AG10803 (cell line): ENCODE data around the gene TPM1.

Experiments
- DNase-seq: peaks from one replicate; pipeline ENCODE4 v3.0.0; 2010; ENCODE audit warnings: low read depth
- H3K4me3 ChIP-seq: 2 replicates; pipeline ENCODE4 v1.5.1; 2011; ENCODE audit warnings: mild to moderate bottlenecking, low read length, control low read depth
- TF ChIP-seq, protein P1 (sequence below): conservative IDR thresholded peaks from 2 replicates; pipeline ENCODE4 v1.5.1; 2011; ENCODE audit warnings: mild to moderate bottlenecking, low read length, control low read depth, inconsistent platforms

Gene TPM1

DNA sequence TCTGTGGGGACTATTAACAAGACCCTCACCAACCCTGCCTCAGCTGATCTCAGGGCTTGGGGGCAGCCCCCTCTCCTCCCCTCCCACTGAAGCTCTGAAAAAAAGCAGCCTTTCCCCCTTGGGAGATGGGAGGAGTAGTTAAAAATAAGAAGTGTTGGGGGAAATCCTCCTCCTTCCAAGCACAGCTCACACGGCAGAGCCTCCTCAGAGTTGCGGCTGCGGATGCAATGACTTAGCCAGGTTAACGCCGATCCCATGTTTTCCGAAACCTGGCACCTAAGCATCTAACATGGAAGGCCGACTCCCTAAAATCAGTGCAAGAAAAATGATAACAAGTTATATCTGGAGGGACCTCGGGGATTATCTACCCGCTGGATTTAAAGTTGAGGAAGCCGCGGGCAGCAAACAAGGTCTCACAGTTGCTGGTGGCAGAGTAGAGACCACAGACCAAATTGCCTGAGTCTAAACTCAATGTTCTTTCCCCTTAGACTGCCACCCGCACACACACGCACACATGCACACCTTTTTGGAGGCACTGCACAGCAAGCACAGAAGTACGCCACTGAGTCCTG lies 1.1 kb upstream of the TPM1 start:
- no peak for DNase-seq
- peak overlapping the region; percentile 58 for H3K4me3 ChIP-seq
- TF ChIP-seq, protein P1, sequence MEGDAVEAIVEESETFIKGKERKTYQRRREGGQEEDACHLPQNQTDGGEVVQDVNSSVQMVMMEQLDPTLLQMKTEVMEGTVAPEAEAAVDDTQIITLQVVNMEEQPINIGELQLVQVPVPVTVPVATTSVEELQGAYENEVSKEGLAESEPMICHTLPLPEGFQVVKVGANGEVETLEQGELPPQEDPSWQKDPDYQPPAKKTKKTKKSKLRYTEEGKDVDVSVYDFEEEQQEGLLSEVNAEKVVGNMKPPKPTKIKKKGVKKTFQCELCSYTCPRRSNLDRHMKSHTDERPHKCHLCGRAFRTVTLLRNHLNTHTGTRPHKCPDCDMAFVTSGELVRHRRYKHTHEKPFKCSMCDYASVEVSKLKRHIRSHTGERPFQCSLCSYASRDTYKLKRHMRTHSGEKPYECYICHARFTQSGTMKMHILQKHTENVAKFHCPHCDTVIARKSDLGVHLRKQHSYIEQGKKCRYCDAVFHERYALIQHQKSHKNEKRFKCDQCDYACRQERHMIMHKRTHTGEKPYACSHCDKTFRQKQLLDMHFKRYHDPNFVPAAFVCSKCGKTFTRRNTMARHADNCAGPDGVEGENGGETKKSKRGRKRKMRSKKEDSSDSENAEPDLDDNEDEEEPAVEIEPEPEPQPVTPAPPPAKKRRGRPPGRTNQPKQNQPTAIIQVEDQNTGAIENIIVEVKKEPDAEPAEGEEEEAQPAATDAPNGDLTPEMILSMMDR: no peak

DNA sequence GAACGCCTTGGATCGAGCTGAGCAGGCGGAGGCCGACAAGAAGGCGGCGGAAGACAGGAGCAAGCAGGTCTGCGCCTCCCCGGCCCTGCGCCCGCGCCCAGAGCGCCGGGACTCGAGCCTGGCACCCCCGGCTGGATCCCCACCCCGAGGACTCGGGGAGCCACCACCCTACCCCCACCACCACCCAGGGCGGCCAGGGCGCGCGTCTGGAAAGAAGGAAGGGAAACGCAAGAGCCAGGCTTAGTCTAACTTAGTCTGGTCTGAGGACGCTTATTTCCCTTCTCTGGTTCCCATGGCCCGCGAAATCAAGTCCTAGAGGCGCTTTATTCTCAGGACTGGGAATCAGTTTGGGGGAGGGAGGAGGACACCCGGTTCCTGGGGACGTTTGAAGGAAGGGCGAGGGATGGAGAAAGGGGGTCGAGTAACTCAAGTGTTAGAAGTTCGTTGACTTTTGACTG lies 359 bp downstream of the TPM1 start:
- peak overlapping the region; percentile 99 for H3K4me3 ChIP-seq
- TF ChIP-seq, protein P1: no peak
- no peak for DNase-seq

DNA sequence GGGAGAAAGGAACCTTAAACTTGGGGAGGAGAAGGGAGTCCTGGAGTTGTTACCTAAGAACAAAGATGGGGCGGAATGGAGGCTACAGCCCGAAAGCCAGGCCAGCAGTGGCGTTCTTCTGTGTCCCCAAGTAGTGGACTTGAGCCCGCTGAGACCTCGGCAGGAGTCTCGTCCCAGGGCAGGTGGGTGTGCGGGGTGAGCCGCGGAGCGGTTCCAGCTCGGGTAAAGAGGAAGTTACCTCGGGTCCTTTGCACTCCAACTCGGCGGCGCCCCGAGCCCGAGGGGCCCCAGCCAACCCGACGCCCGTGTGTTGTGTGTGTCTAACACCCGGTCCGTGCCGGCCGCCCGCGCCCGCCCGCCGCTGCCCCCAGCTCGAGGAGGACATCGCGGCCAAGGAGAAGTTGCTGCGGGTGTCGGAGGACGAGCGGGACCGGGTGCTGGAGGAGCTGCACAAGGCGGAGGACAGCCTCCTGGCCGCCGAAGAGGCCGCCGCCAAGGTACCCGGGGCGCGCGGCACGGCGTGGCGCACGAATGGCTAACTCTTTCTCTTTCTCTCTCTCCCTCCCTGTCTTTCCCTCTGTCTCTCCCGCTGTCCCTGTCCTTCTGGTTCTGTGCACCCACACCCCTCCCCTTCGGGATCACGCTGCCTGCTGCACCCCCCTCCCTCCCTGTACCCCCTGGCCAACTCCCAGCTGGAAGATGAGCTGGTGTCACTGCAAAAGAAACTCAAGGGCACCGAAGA lies 959 bp downstream of the TPM1 start:
- DNase-seq: no peak
- TF ChIP-seq, protein P1: no peak
- H3K4me3 ChIP-seq: peak overlapping the region; percentile 99

DNA sequence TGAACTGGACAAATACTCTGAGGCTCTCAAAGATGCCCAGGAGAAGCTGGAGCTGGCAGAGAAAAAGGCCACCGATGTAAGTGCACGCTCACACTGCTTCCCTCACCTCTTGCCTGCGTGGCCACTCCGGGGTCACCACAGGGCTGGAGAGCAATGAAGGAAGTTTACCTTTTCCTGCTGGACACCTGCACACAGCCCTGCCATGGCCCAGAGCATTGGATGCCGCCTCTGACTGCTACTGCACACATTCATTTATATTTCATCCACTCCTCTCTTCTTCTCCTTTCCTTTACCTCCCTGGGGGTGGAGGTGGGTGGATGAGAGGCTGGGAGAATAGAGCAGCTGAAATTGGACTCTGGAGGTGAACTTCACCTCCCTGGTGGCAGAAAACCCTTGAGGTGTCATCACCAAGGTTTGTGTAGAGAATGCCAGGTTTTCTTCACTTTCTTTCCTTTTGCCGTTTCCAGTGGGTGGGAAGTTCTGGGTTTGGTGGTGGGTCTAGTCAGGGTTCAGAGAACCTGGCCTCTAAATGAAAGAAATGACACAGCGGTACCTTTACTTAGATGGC lies 1.6 kb downstream of the TPM1 start:
- DNase-seq: no peak
- H3K4me3 ChIP-seq: peak overlapping the region; percentile 99
- TF ChIP-seq, protein P1: no peak

DNA sequence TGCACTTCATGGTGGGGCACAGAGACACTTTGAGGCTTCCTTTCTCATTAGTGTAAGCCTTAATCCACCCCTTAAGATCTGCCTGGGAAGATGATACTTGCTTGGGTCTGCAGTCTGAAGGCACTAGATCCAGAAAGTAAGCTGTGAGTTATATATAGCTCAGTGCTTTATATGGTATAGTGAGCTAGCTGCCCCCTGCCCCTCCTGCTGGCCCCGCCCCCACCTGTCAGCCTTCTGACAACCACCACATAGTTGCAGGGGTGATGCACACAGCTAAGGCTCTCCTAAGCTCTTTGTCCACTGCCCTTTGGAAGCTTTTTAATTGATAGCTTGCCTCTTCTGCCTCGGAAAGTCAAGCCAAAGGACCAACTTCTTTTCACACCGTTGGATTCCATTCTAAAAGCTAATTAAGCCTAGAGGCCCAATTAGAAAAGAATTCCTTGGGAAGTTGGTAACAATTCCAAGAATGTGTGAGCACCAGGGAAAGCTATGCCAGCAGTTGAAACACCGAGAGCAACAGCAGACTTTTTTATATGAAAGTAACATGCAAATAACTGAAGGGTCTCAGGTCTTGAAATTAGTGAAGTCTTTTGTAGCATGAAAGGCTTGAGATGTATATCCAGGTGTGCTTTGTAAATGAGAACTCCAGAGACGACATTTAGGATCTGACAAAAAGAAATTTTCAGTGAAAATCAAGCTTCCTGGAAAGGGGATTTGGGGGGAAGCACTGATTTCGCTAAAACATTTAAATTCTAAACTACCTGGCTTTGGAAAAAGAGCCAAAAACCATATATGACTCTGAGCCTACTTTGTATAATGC lies 2.3 kb downstream of the TPM1 start:
- TF ChIP-seq, protein P1: no peak
- peak overlapping the region; percentile 99 for H3K4me3 ChIP-seq
- DNase-seq: peak; percentile 56

DNA sequence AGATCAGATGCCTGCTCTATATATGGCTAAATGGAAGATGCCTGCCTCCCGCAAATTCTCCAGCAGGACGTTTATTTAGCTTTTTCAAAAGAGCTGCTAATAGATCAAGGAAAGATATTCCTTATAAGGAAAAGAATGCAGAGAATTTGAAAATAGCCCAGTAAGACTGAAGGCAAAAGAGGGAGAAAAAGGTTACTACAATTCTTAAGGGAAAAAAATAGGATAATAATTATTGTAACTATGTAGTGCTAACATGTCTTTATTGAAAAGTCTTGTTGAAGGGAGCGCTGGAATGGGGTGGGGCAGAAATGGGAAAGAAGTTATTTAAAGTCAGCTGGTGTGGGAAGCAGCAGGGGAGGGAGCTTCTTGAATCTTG lies 2.9 kb downstream of the TPM1 start:
- H3K4me3 ChIP-seq: peak overlapping the region; percentile 99

More for the DNA sequence above, 2.9 kb downstream of the TPM1 start:
- TF ChIP-seq, protein P1: no peak
- peak; percentile 62 for DNase-seq
